GM12891 (cell line): ENCODE results near the gene PAFAH2.

ENCODE experiments used
- PAX5 ChIP-seq: IDR thresholded peaks from 2 replicates; pipeline ENCODE4 v1.6.1; 2011; ENCODE audit warnings: low read length, moderate library complexity, mild to moderate bottlenecking; ENCODE audit not compliant: insufficient read depth, severe bottlenecking
- POLR2A ChIP-seq: IDR thresholded peaks from 2 replicates; pipeline ENCODE4 v1.6.1; 2011; ENCODE audit warnings: low read depth, low read length, control low read depth
- TAF1 ChIP-seq: IDR thresholded peaks from 2 replicates; pipeline ENCODE4 v1.6.1; 2011; ENCODE audit warnings: low read depth, low read length, control low read depth

GRCh38 chr1:26023826-26024225 lies 26.0 kb upstream of the PAFAH2 start:
- TF ChIP-seq PAX5 (no peak), TAF1 (no peak), POLR2A (no peak)
